Thyroid gland (tissue), 4 donors: ENCODE results near the gene TLCD5.

ENCODE experiments used
- CTCF ChIP-seq, 6 experiments: fragments of 200-600 bp in 3 of 6; fragments of 450-650 bp in 3 of 6; sonication (generic) in 3 of 6; IDR thresholded peaks; one replicate each; pipeline ENCODE4 v1.5.1; 2016 to 2019; ENCODE audit warnings: antibody characterized with exemption in 6 of 6, mild to moderate bottlenecking in 2 of 6, inconsistent platforms in 1 of 6, moderate library complexity in 1 of 6
- POLR2A ChIP-seq, 2 donors: fragments of 450-650 bp; IDR thresholded peaks; one replicate each; pipeline ENCODE4 v1.6.1; 2017; ENCODE audit warnings: antibody characterized with exemption in 2 of 2, mild to moderate bottlenecking in 2 of 2, moderate library complexity in 1 of 2

GRCh38 chr11:120335556-120335907, 10.4 kb downstream of the TLCD5 start:
- TF ChIP-seq CTCF (IDR thresholded peaks at IDR 0.05) = no peak
- TF ChIP-seq POLR2A (IDR thresholded peaks at IDR 0.05) = no peak
